ACC112 (cell line): Measurements from ENCODE around the gene RIMBP2.

Experiments
- H2AFZ ChIP-seq: fragments of 200-600 bp; sonication (generic); one replicate; pipeline ENCODE4 v1.6.0; 2017; ENCODE audit warnings: antibody characterized with exemption, low read length; ENCODE audit not compliant: unreplicated experiment
- H3K27ac ChIP-seq: fragments of 200-600 bp; sonication (generic); 2 replicates; pipeline ENCODE4 v1.5.1; 2014; ENCODE audit warnings: low read depth, mild to moderate bottlenecking, antibody characterized with exemption, low read length, moderate library complexity
- H3K27me3 ChIP-seq: fragments of 200-600 bp; sonication (generic); 2 replicates; pipeline ENCODE4 v1.6.1; 2014; ENCODE audit warnings: mild to moderate bottlenecking, antibody characterized with exemption, low read length, moderate library complexity, mixed read lengths; ENCODE audit not compliant: insufficient read depth
- H3K36me3 ChIP-seq: fragments of 200-600 bp; sonication (generic); 2 replicates; pipeline ENCODE4 v1.6.1; 2016; ENCODE audit warnings: mild to moderate bottlenecking, antibody characterized with exemption, low read length, moderate library complexity, mixed read lengths; ENCODE audit not compliant: insufficient read depth
- H3K4me1 ChIP-seq: fragments of 200-600 bp; sonication (generic); one replicate; pipeline ENCODE4 v1.6.1; 2016; ENCODE audit warnings: low read length, mixed read lengths; ENCODE audit not compliant: insufficient read depth, unreplicated experiment, control insufficient read depth
- H3K4me3 ChIP-seq: fragments of 200-600 bp; sonication (generic); 2 replicates; pipeline ENCODE4 v1.5.1; 2014; ENCODE audit warnings: mild to moderate bottlenecking, low read depth, low read length
- H3K79me2 ChIP-seq: fragments of 200-600 bp; sonication (generic); one replicate; pipeline ENCODE4 v1.6.0; 2016; ENCODE audit warnings: low read length; ENCODE audit not compliant: control insufficient read depth, unreplicated experiment, insufficient read depth

RIMBP2 gene

GRCh38 chr12:130581782-130582181, 134.3 kb downstream of the RIMBP2 start:
- Histone ChIP-seq H3K27me3 (no peaks in the 10 kb centered on the region), H3K4me1 (no peaks in the 10 kb centered on the region), H3K4me3 (no peak overlapping the region), H3K27ac (no peak overlapping the region), H3K79me2 (no peaks in the 10 kb centered on the region), H3K36me3 (no peaks in the 10 kb centered on the region), H2AFZ (no peak overlapping the region)

GRCh38 chr12:130579231-130579630, 136.9 kb downstream of the RIMBP2 start:
- Histone ChIP-seq H3K4me1 (no peaks in the 10 kb centered on the region), H3K4me3 (no peak overlapping the region), H3K27ac (no peak overlapping the region), H3K36me3 (no peaks in the 10 kb centered on the region), H2AFZ (no peak overlapping the region), H3K27me3 (no peaks in the 10 kb centered on the region), H3K79me2 (no peaks in the 10 kb centered on the region)

- Histone ChIP-seq H3K4me1 (no peaks in the 10 kb centered on the region), H3K36me3 (no peaks in the 10 kb centered on the region), H2AFZ (no peak overlapping the region), H3K4me3 (no peak overlapping the region), H3K27me3 (no peaks in the 10 kb centered on the region), H3K79me2 (no peaks in the 10 kb centered on the region), H3K27ac (no peak overlapping the region)
Measured at GRCh38 chr12:130577351-130577750, 138.7 kb downstream of the RIMBP2 start.

- no peaks in the 10 kb centered on the region for H3K4me1 ChIP-seq
- H3K36me3 ChIP-seq: no peaks in the 10 kb centered on the region
- no peaks in the 10 kb centered on the region for H3K79me2 ChIP-seq
- no peak overlapping the region for H3K27ac ChIP-seq
- H3K27me3 ChIP-seq: no peaks in the 10 kb centered on the region
- no peak overlapping the region for H2AFZ ChIP-seq
- H3K4me3 ChIP-seq: no peak overlapping the region
Measured at GRCh38 chr12:130576371-130576816, 139.7 kb downstream of the RIMBP2 start.

DNA sequence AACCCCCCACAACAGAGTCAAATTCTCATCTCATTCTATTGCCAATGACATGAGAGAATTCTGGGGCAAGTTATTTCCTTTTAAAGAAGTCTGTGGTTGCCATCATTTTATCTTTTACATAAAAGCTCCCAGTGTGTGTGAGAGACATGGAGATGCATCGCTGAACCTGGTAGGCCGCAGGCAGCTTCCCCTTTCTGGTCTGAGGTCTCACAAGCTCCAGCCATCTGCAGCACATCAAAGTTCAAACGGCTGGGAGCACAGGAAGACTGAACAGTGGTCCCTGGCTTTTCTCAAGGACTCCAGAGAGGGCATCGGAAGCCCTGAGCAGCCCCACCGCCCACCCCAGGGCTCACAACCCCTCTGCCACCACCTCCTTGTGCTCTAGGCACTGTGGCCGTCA, 141.7 kb downstream of the RIMBP2 start:
- Histone ChIP-seq H3K36me3 (no peaks in the 10 kb centered on the region), H3K79me2 (no peaks in the 10 kb centered on the region), H3K27me3 (no peaks in the 10 kb centered on the region), H3K4me1 (no peaks in the 10 kb centered on the region), H3K27ac (no peak overlapping the region), H2AFZ (no peak overlapping the region), H3K4me3 (no peak overlapping the region)

DNA sequence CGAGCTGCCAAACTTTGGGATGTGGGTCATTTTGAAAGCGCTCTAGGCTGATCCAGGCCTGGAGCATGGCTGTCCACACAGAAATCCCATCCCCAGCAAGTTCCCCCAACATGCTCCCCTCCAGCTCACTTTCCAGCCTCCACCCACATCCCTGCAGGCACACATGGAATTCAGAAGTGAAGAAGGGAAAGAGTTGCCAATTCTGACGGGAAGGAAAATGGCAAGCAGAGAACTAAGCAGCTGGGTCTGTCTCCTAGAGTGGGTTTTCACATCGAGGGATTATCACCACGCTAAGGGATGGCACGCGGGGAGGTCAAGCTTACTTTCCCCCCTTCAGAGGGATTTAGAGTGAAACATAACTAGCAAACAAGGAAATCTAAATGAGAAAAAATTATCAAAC, 142.3 kb downstream of the RIMBP2 start:
- Histone ChIP-seq H3K79me2 (no peaks in the 10 kb centered on the region), H3K36me3 (no peaks in the 10 kb centered on the region)

GRCh38 chr12:130573235-130573634, 142.9 kb downstream of the RIMBP2 start:
- no peaks in the 10 kb centered on the region for H3K79me2 ChIP-seq
- H3K4me1 ChIP-seq: no peaks in the 10 kb centered on the region
- H3K27ac ChIP-seq: no peak overlapping the region
- no peaks in the 10 kb centered on the region for H3K36me3 ChIP-seq
- H3K4me3 ChIP-seq: no peak overlapping the region
- H2AFZ ChIP-seq: no peak overlapping the region
- no peaks in the 10 kb centered on the region for H3K27me3 ChIP-seq

More for the DNA sequence above, 142.3 kb downstream of the RIMBP2 start:
- no peak overlapping the region for H2AFZ ChIP-seq
- no peak overlapping the region for H3K27ac ChIP-seq
- H3K4me1 ChIP-seq: no peaks in the 10 kb centered on the region
- H3K27me3 ChIP-seq: no peaks in the 10 kb centered on the region
- no peak overlapping the region for H3K4me3 ChIP-seq

DNA sequence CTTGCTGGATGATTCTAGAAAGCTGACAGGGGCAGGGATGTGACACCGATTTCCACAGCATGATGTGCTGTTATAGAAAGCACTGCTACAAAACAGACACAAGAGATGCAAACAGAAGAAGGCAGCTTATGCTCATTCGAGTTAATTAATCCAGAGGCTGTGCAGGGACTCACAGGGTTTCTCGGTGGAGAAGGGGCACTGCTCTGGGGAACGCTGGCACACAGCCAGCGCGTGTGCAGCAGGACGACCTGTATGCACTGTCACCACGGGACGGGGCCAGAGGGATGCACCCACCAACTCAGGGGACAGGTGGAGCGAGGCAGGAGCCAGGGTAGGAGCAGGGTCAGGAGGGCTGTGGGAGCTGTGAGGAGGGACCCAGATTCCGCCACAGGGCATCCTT, 143.5 kb downstream of the RIMBP2 start:
- no peak overlapping the region for H2AFZ ChIP-seq
- H3K27ac ChIP-seq: no peak overlapping the region
- H3K79me2 ChIP-seq: no peaks in the 10 kb centered on the region
- no peaks in the 10 kb centered on the region for H3K36me3 ChIP-seq
- no peaks in the 10 kb centered on the region for H3K27me3 ChIP-seq
- no peak overlapping the region for H3K4me3 ChIP-seq
- no peaks in the 10 kb centered on the region for H3K4me1 ChIP-seq

DNA sequence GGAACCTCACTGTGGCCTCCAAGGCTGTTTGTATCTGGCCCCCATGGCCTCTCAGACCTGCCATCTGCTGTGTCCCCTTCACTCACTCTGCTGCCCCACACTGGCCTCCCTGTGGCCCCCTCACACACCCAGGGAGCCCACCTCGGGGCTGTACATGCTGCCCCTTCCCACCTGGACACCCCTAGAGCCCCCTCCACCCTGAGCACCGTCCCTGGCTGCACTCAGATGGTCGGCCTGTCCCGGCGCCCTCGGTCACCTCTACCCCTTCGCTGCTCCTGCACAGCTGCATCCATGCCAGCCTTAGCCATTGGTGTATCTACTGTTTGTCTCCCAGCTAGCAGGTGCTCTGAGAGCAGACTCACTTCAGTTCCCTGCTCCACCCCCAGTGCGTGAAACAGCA, 144.4 kb downstream of the RIMBP2 start:
- Histone ChIP-seq H3K4me3 (no peak overlapping the region), H3K79me2 (no peaks in the 10 kb centered on the region), H2AFZ (no peak overlapping the region), H3K36me3 (no peaks in the 10 kb centered on the region), H3K4me1 (no peaks in the 10 kb centered on the region), H3K27me3 (no peaks in the 10 kb centered on the region), H3K27ac (no peak overlapping the region)

DNA sequence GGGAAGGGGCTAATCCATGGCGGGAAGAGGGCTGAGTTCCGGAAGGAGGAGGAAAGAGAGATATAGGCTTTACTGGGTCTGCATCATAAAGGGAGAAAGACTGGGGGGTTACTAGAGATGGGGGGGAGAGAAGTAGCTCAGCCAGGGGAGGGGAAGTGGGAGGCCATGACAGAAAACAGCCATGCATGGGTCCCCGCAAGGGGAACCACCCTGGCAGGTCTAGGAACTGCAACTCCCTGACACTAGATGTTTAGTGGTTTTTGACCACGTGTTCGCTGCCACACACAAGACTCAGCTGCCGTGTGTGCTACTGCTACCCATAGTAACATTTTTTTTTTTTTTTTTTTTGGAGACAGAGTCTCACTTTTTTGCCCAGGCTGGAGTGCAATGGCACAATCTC, 145.0 kb downstream of the RIMBP2 start:
- no peak overlapping the region for H3K27ac ChIP-seq
- no peak overlapping the region for H2AFZ ChIP-seq
- H3K36me3 ChIP-seq: no peaks in the 10 kb centered on the region
- H3K4me3 ChIP-seq: no peak overlapping the region
- H3K4me1 ChIP-seq: no peaks in the 10 kb centered on the region
- H3K27me3 ChIP-seq: no peaks in the 10 kb centered on the region
- no peaks in the 10 kb centered on the region for H3K79me2 ChIP-seq

DNA sequence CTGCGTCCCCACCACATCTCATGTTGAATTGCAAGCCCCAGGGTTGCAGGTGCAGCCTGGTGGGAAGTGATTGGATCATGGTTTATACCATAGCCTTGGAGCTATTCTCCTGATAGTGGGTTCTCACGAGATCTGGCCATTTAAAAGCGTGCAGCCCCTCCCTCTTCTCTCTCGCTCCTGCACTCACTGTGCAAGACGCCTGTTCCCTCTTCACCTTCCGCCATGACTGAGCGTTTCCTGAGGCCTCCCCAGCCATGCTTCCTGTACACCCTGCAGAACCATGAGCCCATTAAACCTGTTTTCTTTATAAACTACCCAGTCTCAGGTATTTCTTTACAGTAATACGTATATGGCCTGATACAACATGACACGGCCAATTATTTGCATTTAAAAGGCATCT, 146.6 kb downstream of the RIMBP2 start:
- no peak overlapping the region for H3K4me3 ChIP-seq
- H3K36me3 ChIP-seq: no peaks in the 10 kb centered on the region
- H3K27ac ChIP-seq: no peak overlapping the region
- H3K79me2 ChIP-seq: no peaks in the 10 kb centered on the region
- H3K4me1 ChIP-seq: no peaks in the 10 kb centered on the region
- no peaks in the 10 kb centered on the region for H3K27me3 ChIP-seq
- no peak overlapping the region for H2AFZ ChIP-seq
